ENCODE measurements around the gene IFRD2.
"Not testable (repeated sequence)": the region's sequence is repeated elsewhere in the genome, so short reads cannot be mapped to it uniquely, and the experiment has no call there.

The IFRD2 gene

DNA sequence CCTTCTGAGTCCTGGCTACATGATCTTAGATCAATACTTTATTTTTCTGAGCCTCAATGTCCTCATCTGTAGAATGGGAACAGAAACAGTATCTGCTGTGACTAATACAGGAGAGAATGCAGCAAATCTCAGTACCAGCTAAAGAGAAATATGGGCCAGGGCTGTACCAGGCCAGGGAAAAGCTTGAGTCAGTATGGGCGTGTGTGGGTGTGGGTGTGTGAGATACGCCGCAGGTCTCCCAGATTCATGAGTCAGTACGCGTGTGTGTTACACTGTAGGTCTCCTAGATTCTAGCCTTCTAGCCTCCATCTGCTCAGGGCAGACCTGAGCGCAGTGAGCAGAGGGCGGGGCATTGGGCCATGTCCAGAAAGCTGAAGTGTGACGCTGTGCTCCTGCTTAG is 41.0 kb downstream of the IFRD2 start:
- DNase-seq (ENCODE audit: low read depth, low spot score) = no peak

DNA sequence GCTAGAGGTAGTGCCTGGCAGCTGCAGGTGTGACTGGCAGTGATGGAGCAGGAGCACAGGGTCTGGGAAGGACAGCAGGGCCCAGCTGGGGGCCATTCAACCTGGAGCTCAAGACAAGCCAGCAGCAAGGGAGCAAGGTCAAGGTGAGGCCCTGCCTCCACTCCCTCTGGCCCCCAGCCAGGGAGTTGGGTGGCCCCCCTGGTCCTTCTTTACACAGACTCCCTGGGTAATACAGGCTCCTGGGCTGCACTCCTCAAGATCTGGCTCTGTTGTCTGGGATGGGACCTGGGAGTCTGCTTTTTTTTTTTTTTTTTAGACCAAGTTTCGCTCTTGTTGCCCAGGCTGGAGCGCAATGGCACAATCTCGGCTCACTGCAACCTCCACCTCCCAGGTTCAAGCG is 41.7 kb downstream of the IFRD2 start:
- no peak for DNase-seq (ENCODE audit: low read depth, low spot score)

DNA sequence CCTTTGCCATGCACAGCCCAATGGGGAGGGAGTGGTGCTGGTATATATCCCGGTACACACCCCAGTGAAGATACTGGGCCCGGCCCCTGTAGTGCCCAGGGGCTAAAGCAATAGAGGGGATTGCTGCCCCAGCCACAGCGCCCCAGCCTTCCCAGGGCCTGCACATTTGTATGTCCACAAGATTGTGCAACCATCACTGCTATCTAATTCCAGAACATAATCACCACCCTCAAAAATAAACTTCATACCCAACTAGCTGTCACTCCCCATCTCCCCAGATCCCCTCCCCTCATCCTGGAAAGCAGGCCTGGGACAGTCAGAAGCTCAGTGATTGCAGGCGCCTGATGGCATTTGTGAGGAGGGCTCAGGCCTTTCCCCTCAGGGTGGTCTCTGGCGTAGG is 42.8 kb downstream of the IFRD2 start:
- DNase-seq (ENCODE audit: low read depth, low spot score) = no peak

DNA sequence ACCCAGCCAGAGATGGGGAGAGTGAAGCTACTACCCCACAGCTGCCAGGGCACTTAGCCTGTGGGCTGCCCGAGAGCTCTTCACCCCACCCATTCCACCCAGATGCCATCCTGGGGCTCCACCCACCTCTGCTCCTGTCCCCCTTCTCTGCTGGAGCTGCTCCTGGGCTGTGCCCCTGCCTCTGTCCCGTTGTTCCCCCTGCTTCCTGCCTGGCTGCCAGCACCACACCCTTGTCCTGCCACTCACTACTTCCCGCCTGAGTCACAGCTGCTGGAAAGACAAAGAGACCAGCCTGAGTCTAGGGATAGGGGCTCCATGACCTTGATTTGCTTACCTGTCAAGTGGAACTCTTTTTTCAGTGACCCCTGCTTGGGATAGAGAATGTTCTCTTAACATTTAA is 43.8 kb downstream of the IFRD2 start:
- no peak for DNase-seq (ENCODE audit: low read depth, low spot score)

DNA sequence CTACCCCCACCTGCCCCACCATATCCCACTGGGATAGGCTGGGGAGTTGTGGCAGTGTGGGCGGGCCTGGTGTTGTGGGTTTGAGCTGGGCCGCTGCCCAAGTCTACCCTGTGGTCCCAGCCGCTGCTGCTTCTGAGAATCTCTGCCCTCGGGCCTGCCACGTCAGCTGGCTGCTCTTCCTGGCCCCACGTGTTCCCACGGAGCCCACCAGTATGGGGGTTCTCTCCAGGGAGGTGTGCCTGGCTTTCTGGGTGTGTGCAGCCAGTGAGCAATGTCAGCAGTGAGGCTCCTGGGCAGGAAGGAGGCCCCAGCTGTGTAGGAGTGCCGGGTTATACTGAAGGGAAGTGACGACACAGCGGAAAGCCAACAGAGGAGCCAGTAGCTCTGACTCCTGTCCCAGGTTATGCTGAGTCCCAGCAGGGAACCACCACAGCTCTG is 45.7 kb downstream of the IFRD2 start:
- peak; percentile 82 for DNase-seq (ENCODE audit: low read depth, low spot score)

GRCh38 chr3:50245831-50246516 is 46.3 kb downstream of the IFRD2 start:
- peak; percentile 60 for DNase-seq (ENCODE audit: low read depth, low spot score)

DNA sequence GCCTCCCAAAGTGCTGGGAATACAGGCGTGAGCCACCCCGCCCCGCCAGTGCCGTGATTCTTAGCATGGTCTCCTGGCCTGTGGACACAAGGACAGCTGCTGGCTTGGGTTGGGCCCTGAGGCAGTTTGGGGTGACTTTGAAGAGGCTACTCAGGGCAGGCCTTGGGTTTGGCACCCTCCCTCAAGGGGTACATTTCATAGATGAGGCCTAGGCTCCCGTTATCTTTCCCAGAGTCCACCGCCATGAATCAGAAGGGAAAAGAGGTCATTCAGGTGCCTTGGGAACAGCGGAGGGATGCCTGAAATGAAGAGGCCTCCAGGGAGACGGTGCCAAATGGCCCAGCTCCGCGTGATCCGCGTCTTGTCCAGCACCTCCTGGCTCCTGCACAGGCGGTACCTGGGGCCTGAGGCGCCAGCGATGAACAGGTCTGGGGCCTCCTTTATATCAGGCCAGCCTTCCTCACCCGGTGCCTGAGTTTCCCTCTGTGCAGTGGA is 46.9 kb downstream of the IFRD2 start:
- no peak for DNase-seq (ENCODE audit: low read depth, low spot score)

- not testable (repeated sequence) for DNase-seq (ENCODE audit: low read depth, low spot score)
Observed at GRCh38 chr3:50244813-50245212, 47.4 kb downstream of the IFRD2 start.

DNA sequence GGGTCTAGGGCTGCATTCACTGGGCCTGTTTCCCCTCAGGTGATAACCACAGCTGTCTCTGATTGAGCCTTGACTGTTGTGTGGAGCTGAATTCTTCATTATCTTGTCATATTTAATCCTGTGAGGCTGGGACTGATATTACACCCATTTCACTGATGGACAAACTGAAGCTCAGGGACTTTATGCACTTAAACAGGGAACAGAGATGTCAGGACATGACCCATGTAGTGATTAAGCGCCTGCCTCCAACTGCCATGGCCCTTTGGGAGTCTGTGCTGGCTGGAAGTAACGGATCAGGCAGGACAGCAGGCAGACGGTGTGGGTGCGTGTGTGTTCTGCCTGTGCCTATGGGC is 48.7 kb downstream of the IFRD2 start:
- no peak for DNase-seq (ENCODE audit: low read depth, low spot score)

- DNase-seq (ENCODE audit: low read depth, low spot score) = no peak
Observed at GRCh38 chr3:50242851-50243542, 49.2 kb downstream of the IFRD2 start.

- no peak for DNase-seq (ENCODE audit: low read depth, low spot score)
Observed at GRCh38 chr3:50242381-50242770, 49.9 kb downstream of the IFRD2 start.

- DNase-seq (ENCODE audit: low read depth, low spot score) = no peak
Observed at GRCh38 chr3:50241713-50242380, 50.4 kb downstream of the IFRD2 start.

GRCh38 chr3:50241163-50241562 is 51.1 kb downstream of the IFRD2 start:
- no peak for DNase-seq (ENCODE audit: low read depth, low spot score)

DNA sequence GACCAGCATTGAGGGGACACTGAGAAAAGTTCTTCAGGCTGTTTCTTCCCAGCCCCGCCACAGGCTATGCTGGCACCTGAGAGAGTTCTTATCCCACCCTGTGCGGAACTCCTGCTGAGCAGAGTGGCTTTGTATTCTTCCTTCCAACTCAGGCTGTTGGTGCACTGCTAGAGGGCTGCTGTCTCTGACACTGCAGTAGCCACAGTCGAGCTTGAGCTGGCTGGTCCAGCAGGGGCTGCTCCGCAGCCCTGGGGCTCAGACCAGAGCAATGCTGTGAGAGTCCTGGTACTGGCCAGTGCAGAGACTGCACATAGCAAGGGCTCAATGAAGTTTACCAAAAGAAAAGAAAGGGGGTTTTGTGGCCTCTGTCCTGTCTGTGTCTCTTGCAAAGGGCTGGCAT is 52.6 kb downstream of the IFRD2 start:
- DNase-seq (ENCODE audit: low read depth, low spot score) = no peak

DNA sequence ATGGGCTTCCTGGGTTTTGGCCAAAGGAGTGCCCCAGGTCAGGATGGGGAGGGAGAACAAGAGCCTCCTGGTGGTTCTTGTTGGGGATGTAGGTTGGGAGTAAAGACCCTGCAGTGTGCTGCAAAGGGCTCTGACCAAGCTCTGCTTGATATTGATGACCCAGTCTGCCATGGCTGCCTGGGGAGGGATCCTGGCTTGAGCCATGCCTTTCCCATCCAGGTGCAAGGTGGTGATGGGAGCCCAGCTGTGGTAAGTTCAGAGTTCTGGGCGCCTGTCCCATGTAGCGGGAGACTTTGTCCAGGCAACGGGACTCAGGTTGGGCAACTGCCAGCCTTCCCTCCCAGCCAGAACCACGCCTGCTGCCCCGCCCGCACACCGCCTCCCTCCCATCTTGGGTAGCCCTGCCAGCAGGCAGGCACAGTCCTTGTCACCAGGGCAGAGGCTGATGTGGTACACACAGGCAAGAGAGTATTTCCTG is 53.6 kb downstream of the IFRD2 start:
- no peak for DNase-seq (ENCODE audit: low read depth, low spot score)

DNA sequence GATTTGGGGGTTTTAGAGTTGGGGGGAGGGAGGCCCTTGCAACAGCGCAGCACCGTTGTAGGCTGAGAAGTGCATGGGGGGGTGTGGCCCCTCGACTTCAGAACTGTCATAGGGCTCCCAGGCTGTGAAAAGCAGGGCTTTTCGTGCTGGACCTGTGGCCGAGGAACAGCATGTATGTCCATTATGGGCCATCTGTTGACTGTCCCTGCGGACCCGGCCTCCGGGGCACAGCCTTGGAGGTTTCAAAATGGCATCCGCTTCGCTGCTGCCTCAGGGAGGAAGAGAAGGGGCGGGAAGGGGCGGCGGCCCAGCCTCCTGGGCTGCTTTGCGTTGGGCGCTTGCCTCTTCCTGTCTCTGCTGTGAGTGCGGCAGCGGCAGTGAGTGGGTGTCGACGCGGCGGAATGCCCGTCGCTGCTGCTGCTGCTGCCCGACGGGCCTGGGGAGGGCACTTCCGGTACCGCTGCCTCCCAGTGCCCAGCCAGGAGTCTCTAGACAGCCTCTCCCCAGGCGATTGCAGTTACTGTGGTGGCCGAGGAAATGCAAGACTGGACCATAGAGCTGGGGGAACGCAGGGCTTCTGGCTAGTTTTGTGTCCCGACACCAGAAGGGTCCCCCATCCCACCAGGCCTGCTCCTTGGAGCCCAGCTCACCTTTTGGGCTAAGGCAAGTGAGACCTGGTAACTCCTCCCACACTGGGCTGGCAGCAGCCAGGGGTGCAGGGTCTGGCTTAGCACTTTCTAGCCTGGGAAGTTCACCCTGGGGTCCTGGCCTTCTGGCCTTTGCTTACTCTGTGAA is 54.3 kb downstream of the IFRD2 start:
- DNase-seq (ENCODE audit: low read depth, low spot score) = no peak

Measured in brain pericyte (primary cell).